ENCODE results near the gene FAM3B.
"Not testable (repeated sequence)": the region's sequence is repeated elsewhere in the genome, so short reads cannot be mapped to it uniquely, and the experiment has no call there.

FAM3B gene, protein sequence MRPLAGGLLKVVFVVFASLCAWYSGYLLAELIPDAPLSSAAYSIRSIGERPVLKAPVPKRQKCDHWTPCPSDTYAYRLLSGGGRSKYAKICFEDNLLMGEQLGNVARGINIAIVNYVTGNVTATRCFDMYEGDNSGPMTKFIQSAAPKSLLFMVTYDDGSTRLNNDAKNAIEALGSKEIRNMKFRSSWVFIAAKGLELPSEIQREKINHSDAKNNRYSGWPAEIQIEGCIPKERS

DNA sequence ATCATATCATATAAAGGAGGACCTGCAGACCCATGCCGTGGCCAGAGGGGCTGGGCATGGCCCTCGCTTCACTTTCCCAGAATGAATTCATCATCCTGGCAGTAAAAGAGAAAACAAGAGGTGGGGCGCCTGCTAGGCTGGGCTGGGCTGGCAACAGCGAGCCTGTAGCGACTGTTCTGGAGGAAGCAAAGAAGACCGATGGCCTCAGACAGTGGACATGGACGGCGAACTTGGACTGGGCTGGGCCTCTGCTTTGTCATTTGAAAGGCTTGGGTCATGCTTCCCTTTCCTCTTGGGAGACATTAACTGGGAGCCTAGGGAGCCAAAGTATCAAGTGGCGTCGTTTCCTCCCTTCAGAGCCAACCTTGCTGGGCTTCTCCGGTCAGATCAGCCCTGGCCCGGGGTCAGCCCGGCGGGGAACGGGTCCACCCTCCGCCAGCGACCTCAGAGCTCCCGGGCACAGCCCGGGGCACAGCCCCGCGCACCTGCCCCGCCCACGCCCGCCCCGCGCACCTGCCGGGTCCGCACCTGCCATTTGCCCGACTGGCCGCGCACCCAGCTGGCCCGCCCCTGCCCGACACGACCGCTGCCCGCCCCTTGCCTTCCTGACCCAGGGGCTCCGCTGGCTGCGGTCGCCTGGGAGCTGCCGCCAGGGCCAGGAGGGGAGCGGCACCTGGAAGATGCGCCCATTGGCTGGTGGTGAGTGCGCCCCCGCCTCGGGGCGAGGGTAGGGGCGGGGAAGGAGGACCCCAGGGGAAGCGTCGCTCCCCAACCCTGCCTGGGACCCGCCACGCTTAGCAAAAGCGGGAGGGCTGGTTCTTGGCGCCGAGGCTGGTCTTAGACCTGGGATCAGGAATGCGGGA lies at the start of gene FAM3B:
TSS of gene FAM3B (plus strand) at position 602 of the 863 bp plus-strand sequence. CDS start at position 681, 79 bp downstream.
- no peak for DNase-seq (ENCODE audit: low read depth in 2 of 2)

DNA sequence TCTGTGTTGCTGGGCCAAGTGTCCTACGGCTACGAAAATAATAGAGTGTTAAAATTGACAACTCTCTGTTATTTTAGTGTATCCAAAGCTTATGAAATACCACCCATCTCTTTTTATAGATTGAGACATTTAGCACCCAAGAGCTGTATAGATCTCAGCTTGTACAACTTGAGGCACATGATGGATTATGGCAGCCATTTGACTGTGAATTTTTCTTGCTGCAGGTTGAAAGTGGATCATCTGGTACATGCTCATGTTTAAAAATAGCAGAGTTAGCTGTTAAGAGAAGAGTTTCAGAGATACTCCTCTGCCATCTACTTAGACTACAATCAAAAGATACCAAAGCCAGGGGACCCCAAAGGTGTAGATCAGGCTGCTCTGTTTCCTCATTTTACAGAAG lies 49.3 kb upstream of the FAM3B start:
- DNase-seq (ENCODE audit: low read depth in 2 of 2): no peak

DNA sequence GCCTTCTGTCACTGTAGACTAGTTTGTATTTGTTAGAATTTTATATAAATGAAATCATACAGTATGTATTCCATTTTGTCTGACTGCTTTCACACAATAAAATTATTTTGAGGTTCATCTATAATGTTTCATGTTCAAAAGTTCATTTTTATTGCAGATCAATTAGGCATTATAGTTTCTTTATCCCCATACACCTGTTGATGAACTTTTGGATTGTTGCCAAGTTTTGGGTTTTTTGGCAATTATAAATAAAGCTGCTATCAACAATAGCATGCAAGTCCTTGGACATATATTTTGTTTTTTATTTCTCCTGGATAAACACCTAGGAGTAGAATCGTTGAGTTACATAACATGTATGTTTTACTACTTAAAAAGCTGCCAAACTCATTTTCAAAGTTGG lies 47.1 kb upstream of the FAM3B start:
- DNase-seq (ENCODE audit: low read depth in 2 of 2): no peak

DNA sequence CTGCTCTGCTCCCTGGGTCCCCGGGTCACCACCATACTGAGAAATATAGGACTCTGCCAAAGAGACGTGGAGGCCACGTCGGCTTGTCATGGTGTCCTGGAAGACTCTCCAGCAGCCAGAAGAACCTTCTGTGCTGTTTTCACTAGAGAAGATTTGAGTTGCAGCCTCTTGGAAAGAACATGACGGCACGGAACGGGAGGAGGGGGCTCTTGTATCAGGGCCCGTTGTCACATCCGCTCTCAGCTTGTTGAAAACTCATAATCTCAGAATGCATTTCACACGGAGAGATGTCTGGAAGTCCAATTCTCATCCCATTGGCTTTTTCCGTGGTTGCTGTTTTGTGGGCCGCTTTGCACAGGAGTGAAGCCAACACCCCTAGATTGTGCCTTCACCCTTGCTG lies 39.4 kb upstream of the FAM3B start:
- DNase-seq (ENCODE audit: low read depth in 2 of 2): no peak

DNA sequence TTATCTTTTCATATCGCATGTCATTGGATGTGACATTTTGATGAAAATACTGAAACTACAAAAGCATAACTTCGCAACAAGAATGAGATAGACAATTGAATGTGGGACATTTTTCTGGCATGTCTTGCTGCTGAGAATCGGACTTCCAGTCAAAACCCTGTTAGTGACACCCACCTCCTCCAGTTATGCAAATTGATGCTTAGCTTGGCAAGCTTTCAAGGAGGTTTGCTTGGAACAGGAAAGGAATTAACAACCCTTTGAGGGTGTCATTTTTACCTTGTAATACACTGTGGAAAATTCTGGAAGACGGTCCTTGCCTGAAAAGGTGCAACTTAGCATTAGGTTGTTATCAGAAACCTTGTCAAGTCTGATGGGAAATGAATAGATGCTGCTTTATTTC lies 38.8 kb upstream of the FAM3B start:
- DNase-seq (ENCODE audit: low read depth in 2 of 2): no peak

DNA sequence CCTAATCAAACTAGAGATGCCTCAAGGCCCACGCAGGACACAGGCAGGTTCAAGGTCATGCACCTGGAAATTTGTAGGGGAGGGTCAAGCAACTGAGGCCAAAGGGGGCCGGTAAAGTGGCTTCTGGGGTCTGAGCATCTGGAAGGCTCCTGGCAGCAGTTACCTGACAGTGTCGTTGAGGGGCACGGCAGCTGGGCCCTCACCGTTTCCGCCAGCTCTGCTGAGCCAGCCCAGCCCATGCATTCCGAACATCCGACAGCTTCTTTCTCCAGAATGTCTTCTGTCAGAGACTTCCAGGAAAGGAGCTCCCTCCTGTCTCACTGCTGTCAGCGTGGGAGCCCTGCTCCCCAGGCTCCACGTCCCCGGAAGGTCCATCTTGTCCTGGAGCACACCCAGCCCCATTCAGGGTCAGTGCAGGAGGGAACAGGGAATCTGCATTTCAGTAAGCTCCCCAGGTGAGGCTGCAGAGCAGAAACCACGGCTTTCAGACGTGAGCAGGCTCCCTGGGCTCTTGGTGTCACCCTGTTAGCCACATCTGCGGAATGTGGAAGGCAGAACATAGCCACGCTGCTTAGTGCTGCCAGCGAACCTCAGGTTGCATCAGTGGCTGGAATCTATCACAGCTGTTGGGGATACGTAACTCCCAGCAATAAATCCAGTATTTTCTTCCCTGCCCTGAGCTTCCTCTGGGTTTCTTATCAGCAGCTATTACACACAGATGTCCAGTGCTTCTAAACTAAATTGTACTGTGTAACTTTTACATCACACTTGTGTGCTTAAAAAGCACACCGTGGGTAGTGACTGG lies 36.3 kb upstream of the FAM3B start:
- no peak for DNase-seq (ENCODE audit: low read depth in 2 of 2)

DNA sequence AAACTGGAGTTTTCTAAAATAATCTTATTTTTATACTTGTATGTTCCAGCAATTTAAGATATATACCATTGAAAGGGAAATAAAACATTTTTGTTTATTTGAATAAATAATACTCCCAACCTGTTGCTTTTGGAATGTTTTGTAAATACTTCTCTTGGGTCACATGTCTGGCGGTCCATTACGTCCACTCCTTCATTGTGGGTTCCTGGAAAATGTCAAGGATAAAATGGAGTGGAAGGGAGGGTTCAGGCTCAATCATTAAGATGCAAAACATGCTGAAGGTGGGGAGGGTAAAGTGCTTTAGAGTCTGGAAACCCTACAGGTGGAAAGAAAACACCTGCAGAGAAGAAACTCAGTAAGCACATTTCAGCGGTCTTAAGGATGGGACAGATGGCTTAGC lies 34.2 kb upstream of the FAM3B start:
- DNase-seq (ENCODE audit: low read depth in 2 of 2): no peak

DNA sequence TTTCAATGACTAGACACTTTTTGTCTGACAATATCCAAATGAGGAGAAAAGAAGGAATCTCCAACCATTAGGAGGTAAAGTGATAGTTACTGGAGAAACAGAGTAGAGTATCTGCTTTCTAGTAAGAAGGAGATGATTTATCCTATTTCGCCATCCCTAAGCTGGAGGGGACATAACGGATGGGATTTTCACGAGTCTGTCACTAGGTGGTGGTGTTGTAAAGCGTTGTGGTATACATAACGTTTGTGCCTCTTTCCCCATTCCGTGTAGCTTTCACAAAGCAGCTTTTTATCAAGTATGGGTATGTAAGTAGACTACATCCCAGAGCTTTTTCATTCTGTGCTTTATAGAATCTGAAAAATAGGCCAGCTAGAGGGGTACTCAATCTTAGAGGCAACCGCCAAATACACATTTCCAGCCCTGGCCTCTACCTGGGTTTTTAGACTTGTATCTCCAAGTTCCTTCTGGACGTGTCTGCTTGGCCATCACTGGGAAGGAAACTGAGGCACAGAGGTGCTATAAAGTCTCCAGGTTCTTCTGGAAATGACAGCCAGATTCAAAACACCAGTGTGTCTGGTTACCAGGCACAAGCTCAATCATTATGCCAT lies 33.3 kb upstream of the FAM3B start:
- peak; percentile 1 to 6 for DNase-seq (ENCODE audit: low read depth in 2 of 2)

DNA sequence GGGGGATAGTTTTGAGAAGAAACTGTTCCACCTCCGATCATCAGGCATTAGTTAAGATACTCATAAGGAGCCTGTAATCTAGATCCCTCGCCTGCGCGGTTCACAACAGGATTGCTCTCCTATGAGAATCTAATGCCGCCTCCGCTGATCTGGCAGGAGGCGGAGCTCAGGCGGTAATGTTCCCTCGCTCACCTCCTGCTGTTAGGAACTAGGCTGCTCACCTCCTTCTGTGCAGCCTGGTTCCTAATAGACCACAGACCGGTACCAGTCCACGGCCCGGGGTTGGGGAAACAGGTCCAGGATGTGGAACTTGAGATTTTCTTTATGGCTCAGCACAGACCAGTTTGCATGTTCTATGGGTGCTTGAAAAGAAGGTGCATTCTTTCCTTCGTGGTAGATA lies 27.2 kb upstream of the FAM3B start:
- no peak for DNase-seq (ENCODE audit: low read depth in 2 of 2)

DNA sequence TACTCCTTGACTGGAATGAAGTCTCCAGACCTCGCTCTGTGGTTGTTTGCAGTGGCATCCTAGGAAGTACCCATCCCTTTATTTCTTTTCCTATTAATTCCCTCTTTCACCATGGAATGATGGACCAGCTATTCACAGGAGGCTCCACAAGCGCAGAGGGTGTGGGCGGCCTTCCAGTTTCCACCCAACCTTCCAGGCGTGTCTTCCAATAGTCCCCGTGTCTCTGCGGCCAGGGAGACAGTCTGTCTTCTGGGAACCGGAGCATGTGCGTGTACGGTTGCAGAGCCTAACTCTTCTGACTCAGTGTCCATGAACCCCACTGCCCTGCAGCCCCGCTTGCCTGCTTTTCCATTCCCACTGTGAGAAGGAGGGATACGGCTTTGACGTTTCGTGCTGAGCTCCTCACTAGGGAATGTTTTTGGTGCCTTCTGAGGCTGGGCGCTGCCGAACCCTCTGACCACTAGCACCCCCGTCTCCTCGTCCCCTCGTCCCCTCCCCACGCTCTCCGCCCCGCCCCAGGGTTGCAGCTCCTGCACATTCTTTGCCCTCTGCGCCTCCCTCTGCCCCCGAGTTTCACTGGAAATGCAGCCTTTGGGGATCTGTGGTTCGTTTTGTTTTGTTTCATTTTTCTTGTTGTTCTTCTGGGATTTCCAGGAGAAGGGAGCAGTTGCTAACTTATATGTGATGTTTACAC lies 26.3 kb upstream of the FAM3B start:
- DNase-seq (ENCODE audit: low read depth in 2 of 2): no peak

DNA sequence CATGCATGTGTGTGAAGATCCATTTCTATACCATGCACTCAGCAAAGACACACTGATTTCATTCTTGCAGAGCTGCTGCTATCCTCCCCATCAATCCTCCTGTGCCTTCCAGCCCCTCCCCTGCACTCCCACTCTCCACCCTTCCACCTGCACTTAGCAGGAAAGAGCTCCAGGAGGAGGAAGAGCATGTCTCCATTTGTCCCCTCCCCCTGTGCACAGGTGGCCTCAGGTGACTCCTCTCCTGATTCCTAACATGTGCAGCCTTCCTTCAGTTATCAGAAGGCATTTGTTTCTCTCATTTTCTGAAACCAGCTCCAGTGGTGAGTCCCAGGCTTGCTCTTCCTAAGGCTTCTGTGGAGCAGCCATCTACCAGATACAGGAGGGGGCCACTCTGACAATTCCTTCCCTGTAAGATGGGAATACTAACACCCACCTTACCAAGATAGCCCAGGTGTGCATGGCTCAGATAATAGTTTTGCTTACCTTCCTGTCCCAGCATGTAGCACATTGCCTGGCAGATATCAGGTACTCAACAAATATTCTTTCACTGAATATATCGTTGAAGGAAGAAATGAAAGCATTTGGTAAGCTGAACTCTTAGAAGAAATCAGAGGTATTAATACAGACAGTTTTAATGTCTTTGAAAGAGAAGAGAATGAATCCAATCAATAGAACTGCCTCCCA lies 21.9 kb upstream of the FAM3B start:
- no peak for DNase-seq (ENCODE audit: low read depth in 2 of 2)

DNA sequence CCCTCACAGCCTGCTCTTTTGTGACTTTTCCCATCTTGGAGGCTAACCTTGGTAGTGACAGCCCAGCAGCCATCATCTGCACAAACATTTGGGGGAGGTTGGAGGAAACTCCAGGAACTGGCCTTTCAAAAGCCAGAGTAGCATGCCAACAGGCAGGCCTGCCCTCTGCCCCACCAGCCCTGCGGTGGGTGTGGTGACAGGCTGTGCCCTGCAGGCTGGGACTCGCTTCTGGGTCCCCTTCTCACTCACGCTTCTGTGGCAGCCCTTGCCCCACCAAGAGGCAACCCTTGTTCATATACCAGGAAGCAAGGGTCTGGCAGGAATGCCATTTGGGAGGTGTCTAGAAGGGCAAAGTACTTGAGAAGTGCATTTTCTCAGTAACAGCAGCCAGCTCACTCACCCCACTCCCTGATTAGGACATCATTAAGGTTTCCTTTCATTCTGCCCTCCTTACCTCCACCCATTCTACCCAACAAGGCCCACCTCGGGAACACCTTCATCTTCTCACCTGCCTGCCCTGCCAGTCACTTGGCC lies 20.8 kb upstream of the FAM3B start:
- no peak for DNase-seq (ENCODE audit: low read depth in 2 of 2)

DNA sequence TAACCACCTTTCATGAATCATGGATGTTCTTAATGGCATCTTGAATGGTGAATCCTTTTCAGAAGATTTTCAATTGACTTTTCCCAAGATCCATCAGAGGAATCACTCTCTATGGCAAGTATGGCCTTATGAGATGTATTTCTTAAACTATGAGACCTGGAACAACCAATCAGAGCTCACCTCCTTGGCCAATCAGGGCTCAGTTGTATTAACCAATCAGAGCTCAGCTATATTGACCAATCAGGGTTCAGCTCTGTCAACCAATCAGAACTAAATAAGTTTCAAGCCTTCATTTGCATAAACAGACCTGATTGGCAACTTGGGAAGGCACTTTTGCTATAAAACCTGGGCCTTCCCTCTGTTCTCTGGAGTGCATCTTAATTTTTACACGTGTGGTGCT lies 13.6 kb upstream of the FAM3B start:
- DNase-seq (ENCODE audit: low read depth in 2 of 2): no peak

DNA sequence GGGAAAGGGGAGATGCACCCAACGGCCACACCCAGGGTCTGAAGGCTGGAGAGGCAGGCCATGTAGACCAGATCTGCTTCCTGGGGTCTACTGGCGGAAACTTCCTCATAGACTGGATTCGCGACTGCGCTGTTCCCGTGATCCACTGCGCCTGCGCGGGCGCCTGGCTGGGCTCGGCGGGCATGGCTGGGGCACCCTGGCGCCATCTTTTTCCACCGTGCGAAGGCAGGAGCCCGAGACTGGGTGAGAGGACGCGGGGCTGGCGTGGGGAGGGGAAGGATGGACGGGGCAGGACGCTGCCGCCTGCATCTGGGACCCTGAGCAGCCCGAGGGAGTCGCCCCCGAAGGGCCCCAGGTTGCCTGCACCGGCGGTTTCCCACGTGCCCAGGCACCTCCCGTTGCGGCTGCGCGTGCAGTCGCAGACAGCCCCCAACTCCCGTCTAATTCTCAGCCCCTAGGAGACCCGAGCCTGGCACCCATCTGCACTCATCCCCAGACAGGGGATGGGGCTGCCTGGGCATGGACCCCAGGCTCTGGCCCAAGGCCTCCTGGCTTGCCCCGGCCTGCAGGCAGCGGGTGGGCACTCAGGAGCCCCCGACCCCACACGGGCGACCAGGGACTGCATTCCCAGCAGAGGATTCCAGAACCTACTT lies 12.4 kb upstream of the FAM3B start:
- no peak for DNase-seq (ENCODE audit: low read depth in 2 of 2)

DNA sequence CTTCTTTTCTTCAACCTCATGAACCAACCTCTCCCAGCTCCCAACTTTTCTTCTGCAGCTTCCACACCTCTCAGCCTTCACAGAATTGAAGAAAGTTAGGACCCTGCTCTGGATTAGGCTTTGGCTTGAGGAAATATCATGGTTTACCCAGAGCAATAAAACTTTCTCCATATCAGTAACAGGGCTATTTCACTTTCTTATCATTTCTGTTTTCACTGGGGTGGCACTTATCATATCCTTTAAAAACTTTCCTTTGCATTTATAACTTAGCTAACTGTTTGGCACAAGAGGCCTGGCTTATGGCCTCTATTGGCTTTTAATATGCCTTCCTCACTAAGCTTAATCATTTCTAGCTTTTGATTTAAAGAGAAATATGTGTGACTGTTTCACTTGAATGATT lies 9.4 kb upstream of the FAM3B start:
- no peak for DNase-seq (ENCODE audit: low read depth in 2 of 2)

DNA sequence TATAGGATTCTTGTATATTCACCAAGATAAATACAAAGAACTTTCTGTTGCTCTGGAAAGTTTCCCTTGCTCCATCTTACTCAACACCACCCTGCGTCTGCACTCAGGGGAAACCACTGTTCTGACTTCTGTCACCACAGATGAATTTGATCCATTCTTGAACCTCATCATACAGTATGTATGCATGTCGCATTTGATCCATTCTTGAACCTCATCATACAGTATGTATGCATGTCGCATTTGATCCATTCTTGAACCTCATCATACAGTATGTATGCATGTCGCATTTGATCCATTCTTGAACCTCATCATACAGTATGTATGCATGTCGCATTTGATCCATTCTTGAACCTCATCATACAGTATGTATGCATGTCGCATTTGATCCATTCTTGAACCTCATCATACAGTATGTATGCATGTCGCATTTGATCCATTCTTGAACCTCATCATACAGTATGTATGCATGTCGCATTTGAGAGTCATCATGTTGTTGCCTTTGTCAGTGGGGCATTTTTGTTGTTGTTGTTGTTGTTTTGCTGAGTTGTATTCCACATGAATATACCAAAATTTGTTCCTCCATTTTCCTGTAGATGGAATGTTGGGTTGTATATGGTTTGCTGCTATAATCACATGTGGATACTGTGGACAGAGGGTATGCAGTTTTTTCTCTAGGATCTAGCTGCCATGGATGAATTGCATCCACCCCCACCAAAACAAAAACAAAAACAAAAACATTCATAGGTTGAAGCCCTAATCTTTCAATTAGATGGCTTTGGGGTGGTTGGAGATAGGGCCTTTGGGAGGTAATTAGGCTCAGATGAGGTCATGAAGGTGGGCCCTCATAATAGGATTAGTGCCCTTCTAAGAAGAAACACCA lies 3.1 kb upstream of the FAM3B start:
- DNase-seq (ENCODE audit: low read depth in 2 of 2): not testable (repeated sequence)

DNA sequence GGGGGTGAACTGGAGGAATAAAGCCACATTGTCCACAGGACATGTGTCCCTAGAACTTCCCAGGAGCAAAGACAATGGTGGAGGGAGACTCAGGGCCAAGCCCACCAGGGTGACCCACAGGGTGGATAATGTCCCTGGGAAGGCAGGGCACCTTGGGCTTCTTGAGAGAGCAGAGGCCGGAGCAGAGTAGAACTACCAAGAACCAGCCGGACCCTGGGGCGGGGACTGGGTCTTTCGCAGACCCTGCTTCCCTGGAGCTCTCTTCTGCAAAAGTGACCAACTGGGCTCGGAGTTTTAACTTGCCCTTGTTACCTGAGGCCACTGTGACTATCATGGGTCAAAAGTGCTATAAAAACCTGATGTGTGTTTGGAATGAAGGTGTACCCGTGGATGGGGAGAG lies 875 bp upstream of the FAM3B start:
- no peak for DNase-seq (ENCODE audit: low read depth in 2 of 2)

DNA sequence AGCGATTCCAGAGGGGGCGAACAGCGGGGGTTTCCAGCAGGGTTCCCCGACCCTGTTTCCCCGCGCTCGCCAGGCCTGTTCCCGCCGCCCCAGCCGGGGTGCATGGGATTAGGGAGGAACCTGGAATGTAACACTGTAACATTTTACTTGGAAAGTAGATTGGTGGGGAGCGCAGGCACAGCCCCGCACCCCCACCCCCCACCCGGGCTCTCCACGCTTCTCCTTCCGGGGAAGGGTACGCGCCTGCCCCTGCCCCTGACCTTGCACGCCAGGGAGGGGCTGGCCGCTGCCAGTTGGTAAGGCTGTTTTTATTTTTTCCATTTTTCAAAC lies 427 bp downstream of the FAM3B start:
- no peak for DNase-seq (ENCODE audit: low read depth in 2 of 2)

DNA sequence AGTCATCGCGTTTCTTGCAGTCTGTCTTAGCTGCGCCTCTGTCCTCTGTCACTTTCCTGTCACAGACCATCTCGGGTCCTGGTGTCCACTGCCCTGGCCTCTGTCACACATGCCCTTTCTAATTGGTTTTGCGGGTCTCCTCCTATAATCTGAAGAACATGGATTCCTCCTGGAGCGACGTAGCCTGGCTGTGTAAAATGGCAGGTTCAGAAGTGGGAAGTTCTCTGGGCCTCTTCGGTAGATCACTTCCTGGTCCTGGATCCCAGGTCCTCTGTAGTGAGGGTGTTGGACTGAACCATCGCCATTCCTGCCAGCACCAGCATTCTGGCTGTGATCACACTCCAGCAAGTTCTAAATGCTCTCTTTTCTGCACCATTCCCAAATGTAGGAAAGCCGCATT lies 857 bp downstream of the FAM3B start:
- DNase-seq (ENCODE audit: low read depth in 2 of 2): no peak
